ENCODE results near the gene KBTBD12.

The KBTBD12 gene

GRCh38 chr3:128004661-128005060 lies 89.6 kb downstream of the KBTBD12 start:
- no peaks in the 10 kb centered on the region for H3K27me3 ChIP-seq (ENCODE audit: low read depth, low read length)
- no peaks in the 10 kb centered on the region for H3K4me1 ChIP-seq (ENCODE audit: control insufficient read depth in 1 of 2, insufficient read depth in 2 of 2, low read length in 2 of 2)
- H3K36me3 ChIP-seq (ENCODE audit: control insufficient read depth in 1 of 2, insufficient read depth in 2 of 2, low read length in 2 of 2) = no peaks in the 10 kb centered on the region
- H3K9me3 ChIP-seq (ENCODE audit: control insufficient read depth in 1 of 2, low read length in 2 of 2) = no peaks in the 10 kb centered on the region
- no peak overlapping the region for H3K4me3 ChIP-seq (ENCODE audit: low read depth in 1 of 2, low read length in 2 of 2)
- no peak overlapping the region for H3K27ac ChIP-seq (ENCODE audit: low read length)

GRCh38 chr3:128006061-128007032 lies 91.3 kb downstream of the KBTBD12 start:
- no peaks in the 10 kb centered on the region for H3K36me3 ChIP-seq (ENCODE audit: control insufficient read depth in 1 of 2, insufficient read depth in 2 of 2, low read length in 2 of 2)
- no peak overlapping the region for H3K27ac ChIP-seq (ENCODE audit: low read length)
- H3K4me1 ChIP-seq (ENCODE audit: control insufficient read depth in 1 of 2, insufficient read depth in 2 of 2, low read length in 2 of 2) = no peaks in the 10 kb centered on the region
- no peaks in the 10 kb centered on the region for H3K9me3 ChIP-seq (ENCODE audit: control insufficient read depth in 1 of 2, low read length in 2 of 2)
- H3K27me3 ChIP-seq (ENCODE audit: low read depth, low read length) = peaks cover 1% of the 10 kb centered on the region
- H3K4me3 ChIP-seq (ENCODE audit: low read depth in 1 of 2, low read length in 2 of 2) = no peak overlapping the region

- Histone ChIP-seq H3K4me1 (ENCODE audit: control insufficient read depth in 1 of 2, insufficient read depth in 2 of 2, low read length in 2 of 2) (no peaks in the 10 kb centered on the region), H3K9me3 (ENCODE audit: control insufficient read depth in 1 of 2, low read length in 2 of 2) (no peaks in the 10 kb centered on the region), H3K4me3 (ENCODE audit: low read depth in 1 of 2, low read length in 2 of 2) (no peak overlapping the region), H3K27me3 (ENCODE audit: low read depth, low read length) (peaks cover 4% of the 10 kb centered on the region), H3K36me3 (ENCODE audit: control insufficient read depth in 1 of 2, insufficient read depth in 2 of 2, low read length in 2 of 2) (no peaks in the 10 kb centered on the region), H3K27ac (ENCODE audit: low read length) (no peak overlapping the region)
Measured at GRCh38 chr3:128007033-128007424, 92.0 kb downstream of the KBTBD12 start.

- Histone ChIP-seq H3K36me3 (ENCODE audit: control insufficient read depth in 1 of 2, insufficient read depth in 2 of 2, low read length in 2 of 2) (no peaks in the 10 kb centered on the region), H3K9me3 (ENCODE audit: control insufficient read depth in 1 of 2, low read length in 2 of 2) (no peaks in the 10 kb centered on the region), H3K4me1 (ENCODE audit: control insufficient read depth in 1 of 2, insufficient read depth in 2 of 2, low read length in 2 of 2) (no peaks in the 10 kb centered on the region), H3K4me3 (ENCODE audit: low read depth in 1 of 2, low read length in 2 of 2) (no peak overlapping the region), H3K27ac (ENCODE audit: low read length) (no peak overlapping the region), H3K27me3 (ENCODE audit: low read depth, low read length) (peaks cover 4% of the 10 kb centered on the region)
Measured at GRCh38 chr3:128009952-128010846, 95.2 kb downstream of the KBTBD12 start.

- Histone ChIP-seq H3K9me3 (ENCODE audit: control insufficient read depth in 1 of 2, low read length in 2 of 2) (no peaks in the 10 kb centered on the region), H3K36me3 (ENCODE audit: control insufficient read depth in 1 of 2, insufficient read depth in 2 of 2, low read length in 2 of 2) (no peaks in the 10 kb centered on the region), H3K27me3 (ENCODE audit: low read depth, low read length) (peaks cover 4% of the 10 kb centered on the region), H3K27ac (ENCODE audit: low read length) (no peak overlapping the region), H3K4me3 (ENCODE audit: low read depth in 1 of 2, low read length in 2 of 2) (no peak overlapping the region), H3K4me1 (ENCODE audit: control insufficient read depth in 1 of 2, insufficient read depth in 2 of 2, low read length in 2 of 2) (no peaks in the 10 kb centered on the region)
Measured at GRCh38 chr3:128011140-128011539, 96.1 kb downstream of the KBTBD12 start.

DNA sequence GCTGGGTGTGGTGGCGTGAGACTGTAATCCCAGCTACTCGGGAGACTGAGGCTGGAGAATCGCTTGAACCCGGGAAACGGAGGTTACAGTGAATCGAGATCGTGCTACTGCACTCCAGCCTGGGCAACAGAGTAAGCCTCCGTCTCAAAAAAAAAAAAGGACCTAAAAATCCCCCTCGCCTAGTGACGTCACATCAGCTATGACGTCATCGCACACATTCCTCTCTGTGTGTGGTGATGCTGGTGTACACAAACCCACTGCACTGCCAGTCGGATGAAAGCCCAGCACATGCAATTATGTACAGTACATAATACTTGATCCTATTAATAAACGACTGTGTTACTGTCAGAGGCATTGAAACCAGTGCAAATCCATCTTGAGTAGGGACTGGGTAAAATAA lies 97.0 kb downstream of the KBTBD12 start:
- Histone ChIP-seq H3K27me3 (ENCODE audit: low read depth, low read length) (peaks cover 4% of the 10 kb centered on the region), H3K27ac (ENCODE audit: low read length) (no peak overlapping the region), H3K4me3 (ENCODE audit: low read depth in 1 of 2, low read length in 2 of 2) (no peak overlapping the region), H3K4me1 (ENCODE audit: control insufficient read depth in 1 of 2, insufficient read depth in 2 of 2, low read length in 2 of 2) (no peaks in the 10 kb centered on the region), H3K9me3 (ENCODE audit: control insufficient read depth in 1 of 2, low read length in 2 of 2) (no peaks in the 10 kb centered on the region), H3K36me3 (ENCODE audit: control insufficient read depth in 1 of 2, insufficient read depth in 2 of 2, low read length in 2 of 2) (no peaks in the 10 kb centered on the region)

DNA sequence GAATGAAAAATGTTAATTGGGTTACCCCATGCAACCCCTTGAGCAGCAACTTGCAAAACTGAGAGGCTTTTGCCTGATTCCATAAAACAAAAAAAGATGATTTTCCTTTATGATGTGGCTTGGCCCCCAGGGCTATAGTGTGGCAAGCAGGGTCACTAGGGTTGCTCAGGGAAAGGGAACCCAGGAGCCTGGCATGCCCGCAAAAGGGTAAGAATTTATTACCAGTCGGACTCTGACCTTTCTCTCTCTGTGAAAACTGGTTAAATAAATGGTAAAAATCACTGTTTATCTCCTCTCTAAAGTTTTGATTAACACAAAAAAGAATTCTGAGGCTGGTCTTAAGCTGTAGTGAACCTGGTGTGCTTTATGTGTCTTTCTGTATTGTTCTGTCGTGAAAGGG lies 99.5 kb downstream of the KBTBD12 start:
- Histone ChIP-seq H3K36me3 (ENCODE audit: control insufficient read depth in 1 of 2, insufficient read depth in 2 of 2, low read length in 2 of 2) (no peaks in the 10 kb centered on the region), H3K4me3 (ENCODE audit: low read depth in 1 of 2, low read length in 2 of 2) (no peak overlapping the region), H3K27ac (ENCODE audit: low read length) (no peak overlapping the region), H3K4me1 (ENCODE audit: control insufficient read depth in 1 of 2, insufficient read depth in 2 of 2, low read length in 2 of 2) (no peaks in the 10 kb centered on the region), H3K9me3 (ENCODE audit: control insufficient read depth in 1 of 2, low read length in 2 of 2) (no peaks in the 10 kb centered on the region), H3K27me3 (ENCODE audit: low read depth, low read length) (peaks cover 4% of the 10 kb centered on the region)

DNA sequence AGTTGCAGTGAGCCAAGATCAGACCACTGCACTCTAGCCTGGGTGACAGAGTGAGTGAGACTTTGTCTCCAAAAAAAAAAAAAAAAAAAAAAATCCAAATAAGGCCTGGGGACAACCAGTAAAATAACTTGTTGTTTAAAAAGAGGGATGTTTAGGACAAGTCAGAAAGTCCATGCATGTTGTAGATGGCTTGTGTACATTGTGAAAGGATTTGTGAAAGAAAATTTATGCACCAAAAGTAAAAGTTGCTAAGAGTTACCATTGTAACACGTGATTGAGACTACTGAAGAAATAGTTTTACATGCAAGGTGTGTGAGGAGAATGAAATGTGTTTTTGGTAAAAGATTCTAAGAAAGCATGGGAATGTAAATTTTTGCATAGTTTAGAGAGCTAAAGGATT lies 101.5 kb downstream of the KBTBD12 start:
- Histone ChIP-seq H3K4me3 (ENCODE audit: low read depth in 1 of 2, low read length in 2 of 2) (no peak overlapping the region), H3K27ac (ENCODE audit: low read length) (no peak overlapping the region), H3K27me3 (ENCODE audit: low read depth, low read length) (peaks cover 1% of the 10 kb centered on the region), H3K9me3 (ENCODE audit: control insufficient read depth in 1 of 2, low read length in 2 of 2) (no peaks in the 10 kb centered on the region), H3K4me1 (ENCODE audit: control insufficient read depth in 1 of 2, insufficient read depth in 2 of 2, low read length in 2 of 2) (no peaks in the 10 kb centered on the region), H3K36me3 (ENCODE audit: control insufficient read depth in 1 of 2, insufficient read depth in 2 of 2, low read length in 2 of 2) (no peaks in the 10 kb centered on the region)

DNA sequence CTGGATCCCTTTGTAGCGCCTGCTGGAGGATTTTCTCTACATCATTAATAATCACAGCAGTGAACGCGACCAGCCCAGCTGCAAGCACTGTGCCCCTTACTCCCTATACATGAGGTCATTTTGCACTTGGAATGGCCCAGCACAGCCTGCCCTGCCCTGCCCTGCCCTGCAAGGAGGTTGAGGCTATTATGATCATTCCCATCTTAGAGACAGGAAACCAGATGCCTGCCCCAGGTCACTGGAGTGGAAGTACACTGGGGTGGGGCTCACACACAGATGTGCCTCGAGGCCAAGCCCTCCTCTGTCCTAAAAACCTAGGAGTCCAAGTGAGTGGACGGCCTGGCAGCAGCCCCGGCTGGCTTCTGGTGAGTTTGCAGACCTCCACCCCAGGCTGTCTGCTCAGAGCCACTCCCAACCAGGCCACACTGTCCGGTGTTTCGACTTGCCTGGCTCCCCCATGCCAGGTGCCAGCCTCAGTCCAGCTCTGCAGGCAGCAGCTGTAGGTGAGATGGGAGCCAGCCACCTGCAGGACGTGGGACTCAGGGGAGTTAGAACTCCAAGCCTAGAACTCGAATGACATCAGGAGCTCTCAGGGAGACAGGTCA lies 106.8 kb downstream of the KBTBD12 start:
- no peak overlapping the region for H3K27ac ChIP-seq (ENCODE audit: low read length)

GRCh38 chr3:128033102-128033501 lies 118.1 kb downstream of the KBTBD12 start:
- Histone ChIP-seq H3K4me1 (ENCODE audit: control insufficient read depth in 1 of 2, insufficient read depth in 2 of 2, low read length in 2 of 2) (no peaks in the 10 kb centered on the region), H3K9me3 (ENCODE audit: control insufficient read depth in 1 of 2, low read length in 2 of 2) (no peaks in the 10 kb centered on the region), H3K27me3 (ENCODE audit: low read depth, low read length) (no peaks in the 10 kb centered on the region), H3K4me3 (ENCODE audit: low read depth in 1 of 2, low read length in 2 of 2) (no peak overlapping the region), H3K36me3 (ENCODE audit: control insufficient read depth in 1 of 2, insufficient read depth in 2 of 2, low read length in 2 of 2) (no peaks in the 10 kb centered on the region), H3K27ac (ENCODE audit: low read length) (no peak overlapping the region)

More for the DNA sequence above, 106.8 kb downstream of the KBTBD12 start:
- no peaks in the 10 kb centered on the region for H3K27me3 ChIP-seq (ENCODE audit: low read depth, low read length)
- no peak overlapping the region for H3K4me3 ChIP-seq (ENCODE audit: low read depth in 1 of 2, low read length in 2 of 2)
- no peaks in the 10 kb centered on the region for H3K36me3 ChIP-seq (ENCODE audit: control insufficient read depth in 1 of 2, insufficient read depth in 2 of 2, low read length in 2 of 2)
- no peaks in the 10 kb centered on the region for H3K9me3 ChIP-seq (ENCODE audit: control insufficient read depth in 1 of 2, low read length in 2 of 2)
- no peaks in the 10 kb centered on the region for H3K4me1 ChIP-seq (ENCODE audit: control insufficient read depth in 1 of 2, insufficient read depth in 2 of 2, low read length in 2 of 2)

DNA sequence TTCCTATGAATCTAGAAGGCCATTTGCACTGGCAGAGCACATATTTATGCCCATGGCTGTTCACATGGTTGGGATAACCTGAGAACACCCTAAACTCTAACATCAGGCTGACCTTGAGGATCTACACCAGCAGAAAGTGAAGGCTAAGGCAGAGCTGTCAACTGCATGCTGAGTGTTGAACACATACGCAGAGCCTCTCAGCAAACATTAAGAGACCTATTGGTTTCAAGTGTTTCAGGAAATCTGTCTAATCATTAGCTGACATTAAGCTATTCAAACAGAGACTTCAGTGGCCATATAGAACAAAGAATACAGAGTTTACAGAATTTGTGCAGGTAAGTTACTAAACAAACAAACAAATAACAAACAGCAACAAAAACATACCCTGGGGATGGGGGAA lies 121.1 kb downstream of the KBTBD12 start:
- H3K27ac ChIP-seq (ENCODE audit: low read length) = no peak overlapping the region
- no peaks in the 10 kb centered on the region for H3K36me3 ChIP-seq (ENCODE audit: control insufficient read depth in 1 of 2, insufficient read depth in 2 of 2, low read length in 2 of 2)
- peaks cover 3% of the 10 kb centered on the region for H3K27me3 ChIP-seq (ENCODE audit: low read depth, low read length)
- no peaks in the 10 kb centered on the region for H3K4me1 ChIP-seq (ENCODE audit: control insufficient read depth in 1 of 2, insufficient read depth in 2 of 2, low read length in 2 of 2)
- H3K4me3 ChIP-seq (ENCODE audit: low read depth in 1 of 2, low read length in 2 of 2) = no peak overlapping the region
- no peaks in the 10 kb centered on the region for H3K9me3 ChIP-seq (ENCODE audit: control insufficient read depth in 1 of 2, low read length in 2 of 2)
